ENCODE results near the gene CNEP1R1. TPM values are rescaled to one million over a fixed set of nuclear protein-coding genes. Genes with fewer than 3 reads are reported as not detected.

CNEP1R1 gene
- total and polyA plus RNA-seq, 9 of the 15 experiments (the other 6 are each of a cell fraction or from before 2014, with no cell fraction given), result 7.6 to 20.1 (median 10.6) TPM

GRCh38 chr16:50071075-50071671, 46.1 kb downstream of the CNEP1R1 start (continued):
- TF ChIP-seq, protein P1, sequence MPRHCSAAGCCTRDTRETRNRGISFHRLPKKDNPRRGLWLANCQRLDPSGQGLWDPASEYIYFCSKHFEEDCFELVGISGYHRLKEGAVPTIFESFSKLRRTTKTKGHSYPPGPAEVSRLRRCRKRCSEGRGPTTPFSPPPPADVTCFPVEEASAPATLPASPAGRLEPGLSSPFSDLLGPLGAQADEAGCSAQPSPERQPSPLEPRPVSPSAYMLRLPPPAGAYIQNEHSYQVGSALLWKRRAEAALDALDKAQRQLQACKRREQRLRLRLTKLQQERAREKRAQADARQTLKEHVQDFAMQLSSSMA (CRISPR knock-in tag; IDR thresholded peaks at IDR 0.05), result no peak
- TF ChIP-seq ATF1 (CRISPR knock-in tag; IDR thresholded peaks at IDR 0.05) (no peak), ATF1 (tag; IDR thresholded peaks at IDR 0.05) (peak; percentile 63), CBFA2T3 (IDR thresholded peaks at IDR 0.05) (peak; percentile 96), ZNF589 (CRISPR knock-in tag; IDR thresholded peaks at IDR 0.05; ENCODE audit: low read depth) (peak; percentile 87), FOXM1 (IDR thresholded peaks at IDR 0.05; ENCODE audit: low read depth) (peak; percentile 87), FOXM1 (CRISPR knock-in tag; IDR thresholded peaks at IDR 0.05; ENCODE audit: low read depth) (no peak), ZNF165 (CRISPR knock-in tag; IDR thresholded peaks at IDR 0.05; ENCODE audit: borderline replicate concordance) (no peak), GATAD2B (IDR thresholded peaks at IDR 0.05; ENCODE audit: borderline replicate concordance) (peak; percentile 47; the same call in 1 of the 2 replicates), DNMT1 (IDR thresholded peaks at IDR 0.05) (no peak), MCM2 (IDR thresholded peaks at IDR 0.05; ENCODE audit: low read depth) (no peak), NFE2L1 (tag; IDR thresholded peaks at IDR 0.05; ENCODE audit: borderline replicate concordance, low read depth) (no peak), JUN (IDR thresholded peaks at IDR 0.05; ENCODE audit: borderline replicate concordance, low read depth, low read length) (no peak), JUN (CRISPR knock-in tag; IDR thresholded peaks at IDR 0.05; ENCODE audit: borderline replicate concordance) (no peak), MNT (conservative IDR thresholded peaks at IDR 0.05) (peak in 1 of 2 experiments; percentile 50; a peak in 1 of 4 replicates), SREBF1 (IDR thresholded peaks at IDR 0.05; ENCODE audit: borderline replicate concordance, low read depth, low read length) (no peak), MTA2 (IDR thresholded peaks at IDR 0.05; ENCODE audit: low read depth) (peak; percentile 95)
